Lower leg skin (tissue), 4 donors: Measurements from ENCODE around the gene DISC1. TPM values are rescaled to one million over a fixed set of nuclear protein-coding genes. Genes with fewer than 3 reads are reported as not detected.
A peak's percentile ranks its signal among the peaks of the same experiment; 100 is the strongest.
"Not testable (repeated sequence)": the region's sequence is repeated elsewhere in the genome, so short reads cannot be mapped to it uniquely, and the experiment has no call there.

Experiments used
- DNase-seq, 2 donors: peaks; one replicate each; pipeline ENCODE4 v3.0.0-alpha.2; 2019; ENCODE audit warnings: low spot score in 2 of 2
- H3K4me3 ChIP-seq: fragments of 200-600 bp; sonication (generic); 2 replicates; pipeline ENCODE4 v1.5.1; 2017; ENCODE audit warnings: mild to moderate bottlenecking, low read depth; ENCODE audit not compliant: poor library complexity, severe bottlenecking
- CTCF ChIP-seq, 3 donors: fragments of 450-650 bp; IDR thresholded peaks; one replicate each; pipeline ENCODE4 v1.5.1; 2016; ENCODE audit warnings: antibody characterized with exemption in 3 of 3, mild to moderate bottlenecking in 3 of 3, moderate library complexity in 2 of 3
- POLR2A ChIP-seq, 2 donors: fragments of 450-650 bp; IDR thresholded peaks; one replicate each; pipeline ENCODE4 v1.6.1; 2016 to 2017; ENCODE audit warnings: antibody characterized with exemption in 2 of 2, mild to moderate bottlenecking in 1 of 2, moderate library complexity in 1 of 2
- WGBS, 2 donors: methylation state at CpG; one replicate each; pipeline ENCODE4 v1.1.5; 2018; 5-methylcytosine and 5-hydroxymethylcytosine counted together
- intact Hi-C: fragments of 100-400 bp; cut with DNase I; formaldehyde crosslinking; loops from one replicate; pipeline ENCODE4 v1.15.0; 2023; ENCODE audit warnings: low total_unique reads
- total RNA-seq, 4 donors: library from RNA; depleted of rRNA; stranded (reverse); fragments of >200 nt; gene quantifications; one replicate each; pipeline ENCODE4 v1.1.0, GENCODE V29; 2016

The DISC1 gene
- total RNA-seq, 4 donors from 2014 or later: 1.6 to 7.4 (median 3.5) TPM

- 97 to 98% methylated on average over 2 of the region's 2 CpGs for WGBS, 2 donors
- intact Hi-C loops: no loop called here
Measured at GRCh38 chr1:231964241-231964640, 337.7 kb downstream of the DISC1 start.

GRCh38 chr1:231964961-231965360 lies 338.4 kb downstream of the DISC1 start:
- DNase-seq: no peak
- intact Hi-C loops: no loop called here
- TF ChIP-seq CTCF (IDR thresholded peaks at IDR 0.05) (no peak), POLR2A (IDR thresholded peaks at IDR 0.05) (no peak)
- H3K4me3 ChIP-seq: no peak overlapping the region

More at GRCh38 chr1:231964241-231964640, 337.7 kb downstream of the DISC1 start:
- DNase-seq: no peak
- TF ChIP-seq POLR2A (IDR thresholded peaks at IDR 0.05): no peak
- TF ChIP-seq CTCF (IDR thresholded peaks at IDR 0.05): no peak
- no peak overlapping the region for H3K4me3 ChIP-seq

GRCh38 chr1:231965615-231966014 lies 339.0 kb downstream of the DISC1 start:
- intact Hi-C loops: no loop called here
- H3K4me3 ChIP-seq: no peak overlapping the region
- no peak for DNase-seq
- TF ChIP-seq POLR2A (IDR thresholded peaks at IDR 0.05) (no peak), CTCF (IDR thresholded peaks at IDR 0.05) (no peak)
- WGBS, 2 donors: 93 to 97% methylated on average over 2 of the region's 2 CpGs

GRCh38 chr1:231966983-231967382 lies 340.4 kb downstream of the DISC1 start:
- 90 to 100% methylated on average over 2 of the region's 2 CpGs for WGBS, 2 donors
- H3K4me3 ChIP-seq: no peak overlapping the region
- DNase-seq: no peak
- intact Hi-C loops: no loop called here
- TF ChIP-seq POLR2A (IDR thresholded peaks at IDR 0.05): no peak

GRCh38 chr1:231969076-231969475 lies 342.5 kb downstream of the DISC1 start:
- TF ChIP-seq CTCF (IDR thresholded peaks at IDR 0.05): no peak

GRCh38 chr1:231969761-231970160 lies 343.2 kb downstream of the DISC1 start:
- DNase-seq, H3K4me3 ChIP-seq, intact Hi-C loops: not testable (repeated sequence)
- WGBS, 2 donors: 96 to 100% methylated on average over 5 of the region's 5 CpGs

More at GRCh38 chr1:231969076-231969475, 342.5 kb downstream of the DISC1 start:
- H3K4me3 ChIP-seq: no peak overlapping the region
- intact Hi-C loops: no loop called here
- no peak for DNase-seq
- WGBS, 2 donors: 72 to 87% methylated on average over 1 of the region's 1 CpG

GRCh38 chr1:231970684-231971083 lies 344.1 kb downstream of the DISC1 start:
- H3K4me3 ChIP-seq: no peak overlapping the region
- peak in 1 of 2 donors; percentile 45 for DNase-seq
- TF ChIP-seq CTCF (IDR thresholded peaks at IDR 0.05) (no peak), POLR2A (IDR thresholded peaks at IDR 0.05) (no peak)
- 79 to 82% methylated on average over 2 of the region's 2 CpGs for WGBS, 2 donors
- intact Hi-C loops: no loop called here
